ENCODE data around the gene TPCN1.

Gene TPCN1

GRCh38 chr12:113266106-113266895, 45.0 kb downstream of the TPCN1 start:
- no peak for DNase-seq

GRCh38 chr12:113267621-113268020, 46.4 kb downstream of the TPCN1 start:
- DNase-seq = no peak

GRCh38 chr12:113268136-113268535, 46.9 kb downstream of the TPCN1 start:
- no peak for DNase-seq

- DNase-seq = no peak
These were observed 47.4 kb downstream of the TPCN1 start for GRCh38 chr12:113268621-113269020.

DNA sequence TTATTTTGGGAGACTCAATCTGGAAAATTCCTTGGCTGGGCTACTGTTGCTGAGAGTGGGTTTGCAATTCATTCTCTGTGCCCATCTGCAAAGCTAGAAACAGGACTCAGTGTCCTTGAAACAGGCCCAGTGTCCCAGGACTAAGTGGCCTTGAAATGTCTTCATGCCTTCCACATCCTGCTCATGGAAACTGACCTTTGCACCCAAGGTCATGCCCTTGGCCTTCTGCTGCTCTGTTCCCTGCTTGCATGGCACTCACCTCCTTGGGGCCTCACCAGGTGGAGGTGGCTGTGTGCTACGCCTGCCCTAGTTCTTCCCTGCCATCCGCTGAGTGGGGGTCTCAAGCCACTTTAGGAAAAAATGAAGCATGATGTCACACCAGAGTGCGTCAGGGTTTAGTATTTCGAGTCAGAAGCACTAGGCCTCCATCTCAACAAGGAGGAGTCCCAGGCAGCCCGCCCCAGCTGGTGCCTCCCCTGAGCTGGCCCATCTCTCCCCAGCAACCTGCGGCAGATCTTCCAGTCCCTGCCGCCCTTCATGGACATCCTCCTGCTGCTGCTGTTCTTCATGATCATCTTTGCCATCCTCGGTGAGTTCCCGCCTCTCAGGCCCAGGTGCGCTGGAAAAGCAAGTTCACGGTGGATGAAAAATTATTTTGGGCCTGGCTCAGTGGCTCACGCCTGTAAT, 48.1 kb downstream of the TPCN1 start:
- DNase-seq = no peak

- DNase-seq = no peak
These were observed 49.4 kb downstream of the TPCN1 start for GRCh38 chr12:113270709-113271009.

DNA sequence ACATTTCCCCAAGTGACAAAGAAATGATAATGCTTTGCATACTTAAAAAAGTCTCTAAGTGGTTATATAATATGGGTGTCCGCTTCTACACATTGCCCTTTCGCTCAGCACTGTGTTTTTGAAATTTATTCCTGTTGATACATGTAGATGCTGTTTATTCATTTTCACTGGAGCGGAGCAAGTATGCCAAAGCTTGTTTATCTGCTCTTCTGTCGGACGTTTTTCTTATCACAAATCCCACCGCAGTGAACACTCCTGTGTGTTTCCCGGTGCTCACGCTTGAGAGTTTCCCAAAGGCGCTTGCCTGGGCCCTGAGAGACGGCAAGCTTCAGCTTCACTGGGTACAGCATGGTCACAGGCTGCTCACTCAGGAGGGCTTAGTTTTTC, 50.2 kb downstream of the TPCN1 start:
- no peak for DNase-seq

GRCh38 chr12:113271853-113272561, 50.7 kb downstream of the TPCN1 start:
- DNase-seq = peak; percentile 34

- DNase-seq = no peak
These were observed 51.9 kb downstream of the TPCN1 start for GRCh38 chr12:113273053-113273725.

DNA sequence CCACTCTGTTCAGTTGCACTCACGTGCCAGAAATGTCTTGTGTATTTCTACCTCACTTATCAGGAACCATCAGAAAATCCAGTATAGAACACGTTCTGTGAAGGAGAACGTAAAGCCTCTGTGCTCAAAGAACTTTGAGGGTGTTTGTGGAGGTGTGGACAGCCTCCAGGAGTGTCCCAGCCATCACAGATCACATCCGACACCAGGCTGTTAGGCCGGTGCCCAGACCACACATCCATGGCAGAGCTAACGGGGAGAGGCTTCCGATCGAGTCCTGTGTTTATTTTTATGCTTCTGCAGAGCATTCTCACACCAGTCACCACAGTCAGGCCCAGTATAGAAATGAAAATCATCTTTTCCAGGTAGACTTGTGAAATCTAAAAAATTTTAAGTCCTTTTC, 53.6 kb downstream of the TPCN1 start:
- DNase-seq = no peak

- DNase-seq = no peak
These were observed 55.0 kb downstream of the TPCN1 start for GRCh38 chr12:113276306-113276705.

DNA sequence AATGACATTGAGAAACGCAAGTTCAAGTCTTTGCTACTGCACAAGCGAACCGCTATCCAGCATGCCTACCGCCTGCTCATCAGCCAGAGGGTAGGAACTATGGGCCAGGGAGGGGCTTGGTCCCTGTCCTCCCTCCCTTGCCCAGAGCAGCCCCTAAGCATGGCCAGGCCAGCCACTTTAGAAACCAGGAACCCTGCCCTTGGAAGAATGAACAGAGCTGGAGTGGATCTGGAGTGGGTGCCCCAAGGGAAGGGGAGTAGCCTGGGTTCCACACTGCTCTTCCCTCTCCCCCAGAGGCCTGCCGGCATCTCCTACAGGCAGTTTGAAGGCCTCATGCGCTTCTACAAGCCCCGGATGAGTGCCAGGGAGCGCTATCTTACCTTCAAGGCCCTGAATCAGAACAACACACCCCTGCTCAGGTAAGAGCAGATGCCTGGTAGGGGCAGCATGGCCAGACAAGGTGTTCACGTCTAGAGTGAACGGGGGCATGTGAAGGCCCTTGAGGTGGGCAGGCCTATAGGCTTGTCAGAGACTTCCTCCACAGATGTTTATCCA, 55.8 kb downstream of the TPCN1 start:
- no peak for DNase-seq

- DNase-seq = no peak
These were observed 56.2 kb downstream of the TPCN1 start for GRCh38 chr12:113277511-113277910.

DNA sequence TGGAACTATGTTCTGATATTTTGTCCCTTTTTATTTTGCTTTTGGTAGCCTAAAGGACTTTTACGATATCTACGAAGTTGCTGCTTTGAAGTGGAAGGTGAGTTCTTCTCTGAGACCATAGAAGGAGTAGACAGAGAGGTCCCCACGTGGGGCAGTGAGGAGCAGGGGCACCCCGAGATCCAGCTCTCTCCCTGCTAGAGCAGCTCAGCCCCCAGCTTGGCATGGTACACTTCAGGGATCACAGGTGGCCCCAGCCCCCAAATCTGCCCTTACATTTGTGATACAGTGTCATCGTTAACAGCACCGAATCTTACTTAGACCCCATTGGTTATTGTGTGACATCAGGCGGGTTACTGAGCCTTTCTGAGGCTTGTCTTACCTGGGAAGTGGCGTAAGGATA, 56.9 kb downstream of the TPCN1 start:
- no peak for DNase-seq

DNA sequence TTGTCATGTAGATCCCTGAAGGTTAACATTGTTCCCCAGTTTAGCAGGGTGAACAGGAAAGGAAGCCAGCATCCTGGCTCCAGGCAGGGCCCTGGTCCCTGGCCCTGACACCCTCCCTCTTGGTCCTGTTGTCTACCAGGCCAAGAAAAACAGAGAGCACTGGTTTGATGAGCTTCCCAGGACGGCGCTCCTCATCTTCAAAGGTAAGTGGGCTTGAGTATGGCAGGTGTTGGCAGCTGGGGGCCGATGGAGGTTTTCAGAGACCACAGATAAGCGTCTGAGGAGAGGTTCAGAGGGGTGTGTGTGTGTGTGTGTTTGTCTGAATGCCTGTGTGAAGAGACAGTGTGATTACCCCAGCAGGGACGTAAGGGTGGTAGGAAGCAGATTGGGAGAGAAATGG, 57.4 kb downstream of the TPCN1 start:
- DNase-seq = no peak

GRCh38 chr12:113284751-113285150, 63.5 kb downstream of the TPCN1 start:
- DNase-seq = no peak

GRCh38 chr12:113285679-113286610, 64.7 kb downstream of the TPCN1 start:
- no peak for DNase-seq

GRCh38 chr12:113286712-113287111, 65.4 kb downstream of the TPCN1 start:
- no peak for DNase-seq

- no peak for DNase-seq
These were observed 66.1 kb downstream of the TPCN1 start for GRCh38 chr12:113287146-113287898.

GRCh38 chr12:113287899-113288282, 66.6 kb downstream of the TPCN1 start:
- DNase-seq = no peak

GRCh38 chr12:113289361-113289760, 68.1 kb downstream of the TPCN1 start:
- DNase-seq = no peak
